OCI-LY3 (cell line): ENCODE results near the gene LRWD1.

Experiments
- H2AFZ ChIP-seq: fragments of 200-600, 300-600 bp; shearing (Covaris generic); 2 replicates; pipeline ENCODE4 v1.6.0; 2014; ENCODE audit warnings: antibody characterized with exemption, low read depth, low read length
- H3K27ac ChIP-seq: fragments of 200-600, 300-600 bp; sonication (generic); 2 replicates; pipeline ENCODE4 v1.5.1; 2014; ENCODE audit warnings: mild to moderate bottlenecking, low read length, moderate library complexity, mixed read lengths
- H3K27me3 ChIP-seq: fragments of 200-600, 300-600 bp; sonication (generic); 2 replicates; pipeline ENCODE4 v1.6.1; 2014; ENCODE audit warnings: low read depth, low read length, mixed read lengths
- H3K36me3 ChIP-seq: fragments of 200-600, 300-600 bp; sonication (generic); replicated peaks from 2 replicates; pipeline ENCODE3; 2014; ENCODE audit warnings: low read depth, low read length, mixed read lengths
- H3K4me1 ChIP-seq: fragments of 300-600, 200-600 bp; sonication (generic); 2 replicates; pipeline ENCODE4 v1.6.1; 2014; ENCODE audit warnings: low read length, mixed read lengths
- H3K4me2 ChIP-seq: fragments of 200-600, 300-600 bp; sonication (generic); 2 replicates; pipeline ENCODE4 v1.6.1; 2014; ENCODE audit warnings: low read length, mixed read lengths
- H3K4me3 ChIP-seq: fragments of 300-600, 200-600 bp; sonication (generic); 2 replicates; pipeline ENCODE4 v1.5.1; 2014; ENCODE audit warnings: antibody characterized with exemption, mild to moderate bottlenecking, low read length, moderate library complexity
- H3K79me2 ChIP-seq: fragments of 300-600, 200-600 bp; shearing (Covaris generic); 2 replicates; pipeline ENCODE4 v1.6.1; 2014; ENCODE audit warnings: mild to moderate bottlenecking, low read length, mixed read lengths
- H3K9ac ChIP-seq: fragments of 300-600, 200-600 bp; shearing (Covaris generic); 2 replicates; pipeline ENCODE4 v1.6.0; 2014; ENCODE audit warnings: mild to moderate bottlenecking, low read length, moderate library complexity
- H3K9me3 ChIP-seq: fragments of 200-600, 300-600 bp; shearing (Covaris generic); 2 replicates; pipeline ENCODE4 v1.6.1; 2014; ENCODE audit warnings: low read length, mixed read lengths; ENCODE audit not compliant: insufficient read depth
- H4K20me1 ChIP-seq: fragments of 200-600, 300-600 bp; sonication (generic); 2 replicates; pipeline ENCODE4 v1.6.1; 2016; ENCODE audit warnings: low read length, mixed read lengths; ENCODE audit not compliant: insufficient read depth
- CTCF ChIP-seq: fragments of 200-600, 300-600 bp; sonication (generic); IDR thresholded peaks from 2 replicates; pipeline ENCODE4 v1.5.1; 2014; ENCODE audit warnings: antibody characterized with exemption, low read length, low read depth
- EZH2phosphoT487 ChIP-seq: fragments of 200-600 bp; shearing (Covaris generic); IDR thresholded peaks from 2 replicates; pipeline ENCODE4 v1.6.1; 2018; ENCODE audit warnings: antibody characterized with exemption, mixed run types, low read depth

The LRWD1 gene

GRCh38 chr7:102445674-102446071 is 19.1 kb upstream of the LRWD1 start:
- Histone ChIP-seq H3K4me1 (peaks cover 41% of the 10 kb centered on the region), H4K20me1 (no peaks in the 10 kb centered on the region), H3K27ac (no peak overlapping the region), H2AFZ (no peak overlapping the region), H3K36me3 (peaks cover 36% of the 10 kb centered on the region), H3K4me2 (no peak overlapping the region), H3K4me3 (no peak overlapping the region), H3K9ac (no peak overlapping the region; the same call in 1 of the 2 replicates), H3K27me3 (no peaks in the 10 kb centered on the region), H3K79me2 (peaks cover 2% of the 10 kb centered on the region; the same call in 1 of the 2 replicates), H3K9me3 (peaks cover 3% of the 10 kb centered on the region; the same call in 1 of the 2 replicates)
- TF ChIP-seq CTCF (no peak), EZH2phosphoT487 (no peak)

DNA sequence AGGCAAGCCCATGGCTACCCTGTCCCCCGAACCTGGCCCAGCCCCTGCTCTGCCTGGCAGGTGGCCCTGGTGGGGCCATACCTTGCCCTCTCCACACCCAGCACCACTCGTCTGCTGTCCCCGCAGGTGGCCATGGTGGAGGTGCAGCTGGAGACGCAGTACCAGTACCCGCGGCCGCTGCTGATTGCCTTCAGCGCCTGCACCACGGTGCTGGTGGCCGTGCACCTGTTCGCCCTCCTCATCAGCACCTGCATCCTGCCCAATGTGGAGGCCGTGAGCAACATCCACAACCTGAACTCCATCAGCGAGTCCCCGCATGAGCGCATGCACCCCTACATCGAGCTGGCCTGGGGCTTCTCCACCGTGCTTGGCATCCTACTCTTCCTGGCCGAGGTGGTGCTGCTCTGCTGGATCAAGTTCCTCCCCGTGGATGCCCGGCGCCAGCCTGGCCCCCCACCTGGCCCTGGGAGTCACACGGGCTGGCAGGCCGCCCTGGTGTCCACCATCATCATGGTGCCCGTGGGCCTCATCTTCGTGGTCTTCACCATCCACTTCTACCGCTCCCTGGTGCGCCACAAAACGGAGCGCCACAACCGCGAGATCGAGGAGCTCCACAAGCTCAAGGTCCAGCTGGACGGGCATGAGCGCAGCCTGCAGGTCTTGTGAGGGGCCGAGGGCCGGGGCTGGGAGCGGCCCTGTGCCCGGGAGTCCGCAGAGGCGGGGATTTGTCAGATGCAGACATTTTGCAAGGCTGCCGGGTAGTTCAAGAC is 18.2 kb upstream of the LRWD1 start:
- Histone ChIP-seq H4K20me1 (no peaks in the 10 kb centered on the region), H3K79me2 (peaks cover 2% of the 10 kb centered on the region; the same call in 1 of the 2 replicates), H3K4me3 (no peak overlapping the region), H3K9me3 (peaks cover 3% of the 10 kb centered on the region; the same call in 1 of the 2 replicates), H3K4me2 (no peak overlapping the region), H2AFZ (no peak overlapping the region), H3K27me3 (no peaks in the 10 kb centered on the region), H3K36me3 (peaks cover 36% of the 10 kb centered on the region), H3K27ac (no peak overlapping the region), H3K4me1 (peaks cover 39% of the 10 kb centered on the region), H3K9ac (no peak overlapping the region)
- no peak for TF ChIP-seq EZH2phosphoT487
- no peak for TF ChIP-seq CTCF

DNA sequence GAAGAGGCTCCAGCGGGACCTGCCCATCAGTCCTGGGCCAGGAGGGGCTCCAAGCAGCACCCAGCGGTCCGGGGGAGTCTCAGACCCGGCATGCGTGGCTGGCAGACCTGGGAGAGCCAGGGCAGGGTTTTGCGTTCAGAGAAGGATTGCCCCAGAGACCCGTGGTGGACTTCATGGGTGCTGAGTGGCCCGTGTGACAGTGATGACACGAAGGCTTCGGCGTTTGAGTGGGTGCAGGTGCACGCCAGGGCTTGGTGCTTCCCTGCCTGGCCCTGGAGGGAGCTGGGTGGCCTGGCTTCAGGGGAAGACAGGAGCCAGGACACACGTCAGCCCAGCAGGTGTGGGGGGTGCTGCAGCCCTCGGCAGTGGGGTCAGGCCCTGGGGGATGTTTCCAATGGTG is 17.5 kb upstream of the LRWD1 start:
- H3K27ac ChIP-seq = no peak overlapping the region
- peaks cover 33% of the 10 kb centered on the region for H3K36me3 ChIP-seq
- H3K9ac ChIP-seq = no peak overlapping the region
- H3K4me3 ChIP-seq = no peak overlapping the region
- H3K27me3 ChIP-seq = no peaks in the 10 kb centered on the region
- H3K79me2 ChIP-seq = peaks cover 2% of the 10 kb centered on the region; the same call in 1 of the 2 replicates
- peaks cover 35% of the 10 kb centered on the region for H3K4me1 ChIP-seq
- no peaks in the 10 kb centered on the region for H4K20me1 ChIP-seq
- H3K4me2 ChIP-seq = no peak overlapping the region
- no peak for TF ChIP-seq EZH2phosphoT487
- no peak for TF ChIP-seq CTCF
- no peaks in the 10 kb centered on the region for H3K9me3 ChIP-seq
- no peak overlapping the region for H2AFZ ChIP-seq

- Histone ChIP-seq H3K79me2 (no peaks in the 10 kb centered on the region), H4K20me1 (no peaks in the 10 kb centered on the region), H3K4me3 (no peak overlapping the region), H3K9me3 (no peaks in the 10 kb centered on the region), H3K36me3 (peaks cover 27% of the 10 kb centered on the region), H3K27me3 (no peaks in the 10 kb centered on the region), H2AFZ (no peak overlapping the region), H3K4me2 (no peak overlapping the region), H3K9ac (no peak overlapping the region), H3K27ac (no peak overlapping the region), H3K4me1 (peaks cover 31% of the 10 kb centered on the region)
- TF ChIP-seq EZH2phosphoT487 (no peak), CTCF (no peak)
Measured at GRCh38 chr7:102449136-102449535, 15.6 kb upstream of the LRWD1 start.
